DND-41 (cell line): ENCODE results near the gene PTPRG.

Experiments
- ATAC-seq: fragments of 200-7000 bp; cut with Tn5 transposase; 3 replicates; pipeline ENCODE4 v1.9.1; 2021; ENCODE audit warnings: low read depth; ENCODE audit not compliant: insufficient read depth
- DNase-seq: peaks from one replicate; pipeline ENCODE4 v3.0.0-alpha.2; 2020
- H2AFZ ChIP-seq: 2 replicates; pipeline ENCODE4 v1.6.0; 2012; ENCODE audit warnings: low read depth, low read length
- H3K27ac ChIP-seq: 2 replicates; pipeline ENCODE4 v1.5.1; 2012; ENCODE audit warnings: low read length, inconsistent platforms
- H3K27me3 ChIP-seq: fragments of 200-600 bp; sonication (generic); 2 replicates; pipeline ENCODE4 v1.6.0; 2012; ENCODE audit warnings: low read length, mild to moderate bottlenecking, inconsistent platforms; ENCODE audit not compliant: insufficient read depth, poor library complexity
- H3K36me3 ChIP-seq: 2 replicates; pipeline ENCODE4 v1.5.1; 2012; ENCODE audit warnings: low read length, inconsistent platforms; ENCODE audit not compliant: insufficient read depth
- H3K4me1 ChIP-seq: 2 replicates; pipeline ENCODE4 v1.5.1; 2012; ENCODE audit warnings: mild to moderate bottlenecking, low read length; ENCODE audit not compliant: insufficient read depth
- H3K4me2 ChIP-seq: 2 replicates; pipeline ENCODE4 v1.6.0; 2012; ENCODE audit warnings: mild to moderate bottlenecking, moderate library complexity, low read length, inconsistent platforms; ENCODE audit not compliant: insufficient read depth
- H3K4me3 ChIP-seq, 2 experiments: fragments of 200-600 bp in 1 of 2; shearing (Covaris generic) in 1 of 2; 2 replicates each; pipeline ENCODE4 v1.5.1; 2012 to 2016; ENCODE audit warnings: inconsistent platforms in 2 of 2, low read length in 2 of 2, mild to moderate bottlenecking in 2 of 2, low read depth in 1 of 2, moderate library complexity in 1 of 2
- H3K79me2 ChIP-seq: 2 replicates; pipeline ENCODE4 v1.6.0; 2012; ENCODE audit warnings: low read length, inconsistent platforms; ENCODE audit not compliant: insufficient read depth
- H3K9ac ChIP-seq: 2 replicates; pipeline ENCODE4 v1.6.0; 2012; ENCODE audit warnings: low read depth, mild to moderate bottlenecking, inconsistent platforms, low read length, moderate library complexity
- H3K9me3 ChIP-seq: 2 replicates; pipeline ENCODE4 v1.5.1; 2012; ENCODE audit warnings: low read length, moderate library complexity, mild to moderate bottlenecking, inconsistent platforms; ENCODE audit not compliant: insufficient read depth, severe bottlenecking
- H4K20me1 ChIP-seq: 2 replicates; pipeline ENCODE4 v1.6.0; 2012; ENCODE audit warnings: low read length; ENCODE audit not compliant: insufficient read depth
- CTCF ChIP-seq: IDR thresholded peaks from 2 replicates; pipeline ENCODE4 v1.5.1; 2012; ENCODE audit warnings: borderline replicate concordance, low read length, moderate library complexity, mild to moderate bottlenecking; ENCODE audit not compliant: poor library complexity, severe bottlenecking; ENCODE audit errors: extremely low read depth
- EZH2 ChIP-seq: IDR thresholded peaks from 3 replicates; pipeline ENCODE4 v1.6.1; 2012; ENCODE audit warnings: borderline replicate concordance, low read depth, mild to moderate bottlenecking, moderate library complexity, low read length, inconsistent platforms; ENCODE audit not compliant: severe bottlenecking

PTPRG gene

GRCh38 chr3:61890167-61890566, 328.8 kb downstream of the PTPRG start:
- Histone ChIP-seq H3K4me2 (no peak overlapping the region), H3K79me2 (no peaks in the 10 kb centered on the region)

GRCh38 chr3:61890586-61890985, 329.2 kb downstream of the PTPRG start:
- no peaks in the 10 kb centered on the region for H3K36me3 ChIP-seq
- H3K4me2 ChIP-seq, result no peak overlapping the region
- H3K27ac ChIP-seq, result no peak overlapping the region
- no peak overlapping the region for H3K4me3 ChIP-seq
- no peaks in the 10 kb centered on the region; the same call in 1 of the 2 replicates for H4K20me1 ChIP-seq
- no peak overlapping the region for H2AFZ ChIP-seq
- TF ChIP-seq CTCF (no peak), EZH2 (no peak)
- ATAC-seq, result no peak
- H3K27me3 ChIP-seq, result no peaks in the 10 kb centered on the region
- DNase-seq, result no peak
- H3K9ac ChIP-seq, result no peak overlapping the region
- H3K4me1 ChIP-seq, result peaks cover 23% of the 10 kb centered on the region
- no peaks in the 10 kb centered on the region for H3K9me3 ChIP-seq
- H3K79me2 ChIP-seq, result no peaks in the 10 kb centered on the region

More at GRCh38 chr3:61890167-61890566, 328.8 kb downstream of the PTPRG start:
- no peak overlapping the region for H3K27ac ChIP-seq
- H3K4me1 ChIP-seq, result peaks cover 18% of the 10 kb centered on the region
- no peak overlapping the region for H2AFZ ChIP-seq
- no peak for ATAC-seq
- no peak for DNase-seq
- H3K4me3 ChIP-seq, result no peak overlapping the region
- no peaks in the 10 kb centered on the region; the same call in 1 of the 2 replicates for H4K20me1 ChIP-seq
- no peak for TF ChIP-seq CTCF
- no peak for TF ChIP-seq EZH2
- H3K27me3 ChIP-seq, result no peaks in the 10 kb centered on the region
- H3K9me3 ChIP-seq, result no peaks in the 10 kb centered on the region
- no peak overlapping the region for H3K9ac ChIP-seq
- no peaks in the 10 kb centered on the region for H3K36me3 ChIP-seq

GRCh38 chr3:61892891-61893290, 331.5 kb downstream of the PTPRG start:
- TF ChIP-seq CTCF (no peak), EZH2 (no peak)
- no peak for ATAC-seq
- Histone ChIP-seq H3K79me2 (no peaks in the 10 kb centered on the region), H3K9me3 (no peaks in the 10 kb centered on the region), H3K4me1 (peaks cover 25% of the 10 kb centered on the region), H3K27me3 (no peaks in the 10 kb centered on the region), H3K27ac (no peak overlapping the region), H3K4me2 (no peak overlapping the region), H3K4me3 (no peak overlapping the region), H2AFZ (no peak overlapping the region), H4K20me1 (no peaks in the 10 kb centered on the region; the same call in 1 of the 2 replicates), H3K9ac (no peak overlapping the region), H3K36me3 (no peaks in the 10 kb centered on the region)
- no peak for DNase-seq
